Parathyroid adenoma (tissue), 2 donors: ENCODE measurements around the gene RUFY1.
"Not testable (repeated sequence)": the region's sequence is repeated elsewhere in the genome, so short reads cannot be mapped to it uniquely, and the experiment has no call there.

ENCODE experiments used
- H2AFZ ChIP-seq: fragments of 300-600 bp; sonication (generic); one replicate; pipeline ENCODE4 v1.7.0; 2017; ENCODE audit warnings: antibody characterized with exemption, mild to moderate bottlenecking
- H3K27ac ChIP-seq: fragments of 300-600 bp; sonication (generic); one replicate; pipeline ENCODE4 v1.7.0; 2017
- H3K27me3 ChIP-seq: fragments of 300-600 bp; sonication (generic); one replicate; pipeline ENCODE4 v1.7.0; 2017; ENCODE audit warnings: low read length; ENCODE audit not compliant: control insufficient read depth, insufficient read depth
- H3K36me3 ChIP-seq: fragments of 300-600 bp; sonication (generic); one replicate; pipeline ENCODE4 v1.7.0; 2017; ENCODE audit warnings: low read length; ENCODE audit not compliant: control insufficient read depth, insufficient read depth
- H3K4me1 ChIP-seq: fragments of 300-600 bp; sonication (generic); one replicate; pipeline ENCODE4 v1.7.0; 2017; ENCODE audit warnings: control low read depth
- H3K4me2 ChIP-seq: fragments of 300-600 bp; sonication (generic); one replicate; pipeline ENCODE4 v1.7.0; 2017; ENCODE audit warnings: low read length
- H3K4me3 ChIP-seq: fragments of 300-600 bp; sonication (generic); one replicate; pipeline ENCODE4 v1.7.0; 2017; ENCODE audit warnings: low read depth, low read length
- H3K79me2 ChIP-seq: fragments of 300-600 bp; sonication (generic); one replicate; pipeline ENCODE4 v1.7.0; 2017; ENCODE audit warnings: control low read depth
- H3K9ac ChIP-seq: fragments of 300-600 bp; sonication (generic); one replicate; pipeline ENCODE4 v1.7.0; 2017; ENCODE audit warnings: mild to moderate bottlenecking
- H3K9me3 ChIP-seq: fragments of 300-600 bp; sonication (generic); one replicate; pipeline ENCODE4 v1.7.0; 2017; ENCODE audit warnings: low read length; ENCODE audit not compliant: control insufficient read depth
- CTCF ChIP-seq: fragments of 300-600 bp; sonication (generic); IDR thresholded peaks from one replicate; pipeline ENCODE4 v1.7.0; 2017; ENCODE audit warnings: antibody characterized with exemption, mild to moderate bottlenecking
- donor health status: primary hyperparathyroidism.

RUFY1 gene

GRCh38 chr5:179542170-179542569 lies 8.2 kb upstream of the RUFY1 start:
- Histone ChIP-seq H3K27ac (no peak overlapping the region), H3K9ac (no peak overlapping the region), H3K4me2 (no peak overlapping the region), H3K36me3 (no peaks in the 10 kb centered on the region), H3K27me3 (no peaks in the 10 kb centered on the region), H3K79me2 (no peaks in the 10 kb centered on the region), H3K9me3 (no peaks in the 10 kb centered on the region), H3K4me3 (no peak overlapping the region), H2AFZ (no peak overlapping the region), H3K4me1 (no peaks in the 10 kb centered on the region)
- no peak for TF ChIP-seq CTCF

GRCh38 chr5:179543275-179543674 lies 7.1 kb upstream of the RUFY1 start:
- not testable (repeated sequence) for H3K9ac ChIP-seq, H3K9me3 ChIP-seq, H3K4me2 ChIP-seq, H3K4me3 ChIP-seq, H3K4me1 ChIP-seq, H2AFZ ChIP-seq, H3K79me2 ChIP-seq, H3K27me3 ChIP-seq, H3K27ac ChIP-seq, H3K36me3 ChIP-seq

- Histone ChIP-seq H3K4me3 (no peak overlapping the region), H3K36me3 (no peaks in the 10 kb centered on the region), H3K4me1 (peaks cover 10% of the 10 kb centered on the region), H3K27me3 (no peaks in the 10 kb centered on the region), H2AFZ (no peak overlapping the region), H3K27ac (no peak overlapping the region), H3K79me2 (peaks cover 43% of the 10 kb centered on the region), H3K4me2 (no peak overlapping the region), H3K9ac (no peak overlapping the region), H3K9me3 (no peaks in the 10 kb centered on the region)
- TF ChIP-seq CTCF: no peak
Observed at GRCh38 chr5:179553006-179553405, 2.7 kb downstream of the RUFY1 start.

GRCh38 chr5:179553875-179554274 lies 3.5 kb downstream of the RUFY1 start:
- peaks cover 47% of the 10 kb centered on the region for H3K79me2 ChIP-seq
- H3K36me3 ChIP-seq: no peaks in the 10 kb centered on the region
- no peak overlapping the region for H2AFZ ChIP-seq
- TF ChIP-seq CTCF: no peak
- H3K9me3 ChIP-seq: no peaks in the 10 kb centered on the region
- no peak overlapping the region for H3K9ac ChIP-seq
- H3K27me3 ChIP-seq: no peaks in the 10 kb centered on the region
- peaks cover 16% of the 10 kb centered on the region for H3K4me1 ChIP-seq
- H3K4me2 ChIP-seq: no peak overlapping the region
- no peak overlapping the region for H3K27ac ChIP-seq
- H3K4me3 ChIP-seq: no peak overlapping the region

- H3K4me3 ChIP-seq: no peak overlapping the region
- H3K36me3 ChIP-seq: no peaks in the 10 kb centered on the region
- no peaks in the 10 kb centered on the region for H3K27me3 ChIP-seq
- no peak overlapping the region for H3K9ac ChIP-seq
- no peak overlapping the region for H2AFZ ChIP-seq
- TF ChIP-seq CTCF: no peak
- peaks cover 51% of the 10 kb centered on the region for H3K79me2 ChIP-seq
- H3K4me2 ChIP-seq: no peak overlapping the region
- peaks cover 18% of the 10 kb centered on the region for H3K4me1 ChIP-seq
- no peak overlapping the region for H3K27ac ChIP-seq
- no peaks in the 10 kb centered on the region for H3K9me3 ChIP-seq
Observed at GRCh38 chr5:179554981-179555380, 4.6 kb downstream of the RUFY1 start.

- peak overlapping the region; percentile 98 for H2AFZ ChIP-seq
- H3K4me3 ChIP-seq: peak overlapping the region; percentile 78
- peaks cover 36% of the 10 kb centered on the region for H3K79me2 ChIP-seq
- peak overlapping the region; percentile 93 for H3K27ac ChIP-seq
- H3K4me2 ChIP-seq, H3K4me1 ChIP-seq, H3K27me3 ChIP-seq, H3K9me3 ChIP-seq, H3K36me3 ChIP-seq, H3K9ac ChIP-seq: not testable (repeated sequence)
Observed at GRCh38 chr5:179558261-179558799, 8.0 kb downstream of the RUFY1 start.
